ENCODE measurements around the gene SLC4A3.

SLC4A3 gene

DNA sequence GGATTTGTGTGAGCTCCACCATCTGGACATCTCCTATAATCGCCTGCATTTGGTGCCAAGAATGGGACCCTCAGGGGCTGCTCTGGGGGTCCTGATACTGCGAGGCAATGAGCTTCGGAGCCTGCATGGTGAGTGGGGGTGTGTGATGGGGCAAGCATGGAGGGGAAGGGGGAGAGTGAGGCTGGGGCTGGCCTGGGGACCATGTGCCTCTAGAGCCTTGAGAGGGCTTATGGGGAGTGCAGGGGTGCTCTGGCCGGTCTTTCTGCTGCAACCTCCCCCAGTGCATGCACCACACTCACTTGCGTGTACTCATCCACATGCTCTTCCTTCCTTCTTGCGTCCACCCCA is 21.8 kb upstream of the SLC4A3 start:
- DNase-seq (ENCODE audit: low read depth): no peak
- no peak overlapping the region for H3K4me3 ChIP-seq (ENCODE audit: low read depth, low read length)
- in situ Hi-C loops (cut with HindIII; ENCODE audit: low sequenced_read_pairs): no loop called here
- TF ChIP-seq, protein P1, sequence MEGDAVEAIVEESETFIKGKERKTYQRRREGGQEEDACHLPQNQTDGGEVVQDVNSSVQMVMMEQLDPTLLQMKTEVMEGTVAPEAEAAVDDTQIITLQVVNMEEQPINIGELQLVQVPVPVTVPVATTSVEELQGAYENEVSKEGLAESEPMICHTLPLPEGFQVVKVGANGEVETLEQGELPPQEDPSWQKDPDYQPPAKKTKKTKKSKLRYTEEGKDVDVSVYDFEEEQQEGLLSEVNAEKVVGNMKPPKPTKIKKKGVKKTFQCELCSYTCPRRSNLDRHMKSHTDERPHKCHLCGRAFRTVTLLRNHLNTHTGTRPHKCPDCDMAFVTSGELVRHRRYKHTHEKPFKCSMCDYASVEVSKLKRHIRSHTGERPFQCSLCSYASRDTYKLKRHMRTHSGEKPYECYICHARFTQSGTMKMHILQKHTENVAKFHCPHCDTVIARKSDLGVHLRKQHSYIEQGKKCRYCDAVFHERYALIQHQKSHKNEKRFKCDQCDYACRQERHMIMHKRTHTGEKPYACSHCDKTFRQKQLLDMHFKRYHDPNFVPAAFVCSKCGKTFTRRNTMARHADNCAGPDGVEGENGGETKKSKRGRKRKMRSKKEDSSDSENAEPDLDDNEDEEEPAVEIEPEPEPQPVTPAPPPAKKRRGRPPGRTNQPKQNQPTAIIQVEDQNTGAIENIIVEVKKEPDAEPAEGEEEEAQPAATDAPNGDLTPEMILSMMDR (IDR thresholded peaks at IDR 0.05; ENCODE audit: low read depth, low read length, missing control alignments): no peak

DNA sequence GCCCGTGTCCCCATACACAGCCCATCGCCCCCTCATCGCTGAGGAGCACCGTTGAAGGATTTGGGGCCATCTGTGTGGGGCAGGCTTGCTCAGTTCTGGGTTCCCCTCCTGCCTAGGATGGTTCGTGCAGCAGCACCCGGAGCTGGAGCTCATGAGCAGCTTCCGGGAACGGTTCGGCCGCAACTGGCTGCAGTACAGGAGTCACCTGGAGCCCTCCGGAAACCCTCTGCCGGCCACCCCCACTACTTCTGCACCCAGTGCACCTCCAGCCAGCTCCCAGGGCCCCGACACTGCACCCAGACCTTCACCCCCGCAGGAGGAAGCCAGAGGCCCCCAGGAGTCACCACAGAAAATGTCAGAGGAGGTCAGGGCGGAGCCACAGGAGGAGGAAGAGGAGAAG is 19.5 kb upstream of the SLC4A3 start:
- TF ChIP-seq, protein P1 (IDR thresholded peaks at IDR 0.05; ENCODE audit: low read depth, low read length, missing control alignments): no peak
- no peak for DNase-seq (ENCODE audit: low read depth)
- no peak overlapping the region for H3K4me3 ChIP-seq (ENCODE audit: low read depth, low read length)
- in situ Hi-C loops (cut with HindIII; ENCODE audit: low sequenced_read_pairs): no loop called here

DNA sequence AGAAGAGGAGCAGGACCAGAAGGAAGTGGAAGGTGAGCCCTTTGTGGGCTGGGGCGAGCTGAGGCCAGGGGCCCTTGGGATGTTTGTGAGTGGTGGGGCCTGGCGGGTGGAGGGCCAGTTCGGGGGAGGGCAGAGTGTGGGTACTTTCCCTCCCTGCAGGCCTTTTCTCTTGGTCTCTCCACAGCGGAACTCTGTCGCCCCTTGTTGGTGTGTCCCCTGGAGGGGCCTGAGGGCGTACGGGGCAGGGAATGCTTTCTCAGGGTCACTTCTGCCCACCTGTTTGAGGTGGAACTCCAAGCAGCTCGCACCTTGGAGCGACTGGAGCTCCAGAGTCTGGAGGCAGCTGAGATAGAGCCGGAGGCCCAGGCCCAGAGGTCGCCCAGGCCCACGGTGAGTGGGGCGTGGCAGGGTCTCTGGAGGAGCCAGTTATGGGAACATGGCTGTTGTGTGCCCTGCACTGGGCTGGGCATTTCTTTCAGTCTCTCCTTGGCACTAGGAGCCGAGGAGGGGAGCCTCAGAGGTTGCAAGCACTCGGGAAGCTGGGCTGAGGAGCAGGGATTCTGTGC is 18.9 kb upstream of the SLC4A3 start:
- H3K4me3 ChIP-seq (ENCODE audit: low read depth, low read length): no peak overlapping the region
- TF ChIP-seq, protein P1 (IDR thresholded peaks at IDR 0.05; ENCODE audit: low read depth, low read length, missing control alignments): no peak
- no peak for DNase-seq (ENCODE audit: low read depth)
- in situ Hi-C loops (cut with HindIII; ENCODE audit: low sequenced_read_pairs): no loop called here

DNA sequence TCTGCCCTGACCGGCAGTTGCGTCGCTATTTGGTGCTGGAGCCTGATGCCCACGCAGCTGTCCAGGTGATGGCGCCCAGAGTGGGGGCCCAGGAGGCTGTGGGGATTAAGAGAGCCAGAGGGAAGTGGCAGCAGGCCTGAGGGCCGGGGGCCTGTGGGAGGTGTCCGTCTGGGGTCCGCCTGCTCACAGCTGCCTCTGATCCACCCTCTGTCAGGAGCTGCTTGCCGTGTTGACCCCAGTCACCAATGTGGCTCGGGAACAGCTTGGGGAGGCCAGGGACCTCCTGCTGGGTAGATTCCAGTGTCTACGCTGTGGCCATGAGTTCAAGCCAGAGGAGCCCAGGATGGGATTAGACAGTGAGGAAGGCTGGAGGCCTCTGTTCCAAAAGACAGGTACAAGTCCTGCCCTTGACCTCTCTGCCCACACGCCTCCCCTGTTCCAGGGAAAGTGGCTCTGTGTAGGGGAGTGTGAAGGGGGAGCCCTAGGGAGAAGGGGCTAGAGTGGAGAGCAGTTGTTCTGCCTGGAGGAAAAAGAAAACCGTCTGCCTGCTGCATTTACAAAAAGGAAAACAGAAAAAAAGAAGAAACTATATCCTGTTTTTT is 18.2 kb upstream of the SLC4A3 start:
- H3K4me3 ChIP-seq (ENCODE audit: low read depth, low read length): no peak overlapping the region
- in situ Hi-C loops (cut with HindIII; ENCODE audit: low sequenced_read_pairs): no loop called here
- TF ChIP-seq, protein P1 (IDR thresholded peaks at IDR 0.05; ENCODE audit: low read depth, low read length, missing control alignments): no peak
- no peak for DNase-seq (ENCODE audit: low read depth)

DNA sequence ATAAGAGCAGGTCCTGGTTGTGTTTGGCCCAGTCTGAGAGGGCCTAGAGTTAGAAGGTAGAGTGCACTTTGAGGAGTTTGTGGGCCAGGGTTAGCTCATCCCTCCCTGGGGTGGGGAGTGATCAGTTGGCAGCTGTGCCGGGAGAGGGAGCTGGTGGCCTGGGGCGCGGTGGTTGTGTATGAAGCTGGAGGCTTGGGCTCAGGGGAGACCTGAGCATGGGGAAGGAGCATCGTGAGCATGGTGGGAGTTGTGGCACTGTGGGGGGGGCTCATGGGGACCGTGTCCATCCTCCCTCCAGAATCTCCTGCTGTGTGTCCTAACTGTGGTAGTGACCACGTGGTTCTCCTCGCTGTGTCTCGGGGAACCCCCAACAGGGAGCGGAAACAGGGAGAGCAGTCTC is 16.1 kb upstream of the SLC4A3 start:
- TF ChIP-seq, protein P1 (IDR thresholded peaks at IDR 0.05; ENCODE audit: low read depth, low read length, missing control alignments): no peak
- DNase-seq (ENCODE audit: low read depth): no peak
- in situ Hi-C loops (cut with HindIII; ENCODE audit: low sequenced_read_pairs): no loop called here
- H3K4me3 ChIP-seq (ENCODE audit: low read depth, low read length): no peak overlapping the region

DNA sequence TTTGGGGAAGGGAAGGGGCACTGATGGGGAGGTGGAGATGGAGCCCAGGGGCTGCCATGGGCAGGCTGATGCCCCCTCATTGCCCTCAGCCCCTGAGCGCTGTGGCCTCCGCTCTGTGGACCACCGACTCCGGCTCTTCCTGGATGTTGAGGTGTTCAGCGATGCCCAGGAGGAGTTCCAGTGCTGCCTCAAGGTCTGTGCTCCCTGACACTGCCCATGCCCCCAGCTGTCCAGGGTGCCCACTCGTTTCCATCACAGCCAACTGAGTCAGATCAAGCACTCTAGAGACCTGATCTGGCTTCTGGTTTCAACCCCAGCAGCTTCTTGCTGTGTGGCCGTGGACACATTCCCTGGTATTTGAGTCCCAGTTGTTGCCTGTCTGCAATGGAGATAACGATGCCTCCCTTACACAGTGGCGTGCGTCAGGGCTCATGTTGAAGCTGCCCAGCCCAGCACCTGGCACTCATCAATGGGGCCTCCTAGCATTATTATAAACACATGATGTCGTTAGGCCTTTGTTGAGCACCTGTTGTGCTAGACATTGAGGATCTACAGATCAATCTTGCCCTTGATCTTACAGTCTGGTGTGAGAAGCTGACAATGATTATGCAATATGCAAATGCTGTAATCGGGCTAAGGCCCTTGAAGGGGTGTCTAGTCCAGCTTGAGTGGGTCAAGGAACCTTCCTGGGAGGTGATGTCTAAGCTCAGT is 15.4 kb upstream of the SLC4A3 start:
- no peak overlapping the region for H3K4me3 ChIP-seq (ENCODE audit: low read depth, low read length)
- TF ChIP-seq, protein P1 (IDR thresholded peaks at IDR 0.05; ENCODE audit: low read depth, low read length, missing control alignments): no peak
- DNase-seq (ENCODE audit: low read depth): no peak
- in situ Hi-C loops (cut with HindIII; ENCODE audit: low sequenced_read_pairs): no loop called here

Measured in astrocyte of the cerebellum (primary cell).